ENCODE measurements around the gene KCNC3.
"Not testable (repeated sequence)": the region's sequence is repeated elsewhere in the genome, so short reads cannot be mapped to it uniquely, and the experiment has no call there.

KCNC3 gene

DNA sequence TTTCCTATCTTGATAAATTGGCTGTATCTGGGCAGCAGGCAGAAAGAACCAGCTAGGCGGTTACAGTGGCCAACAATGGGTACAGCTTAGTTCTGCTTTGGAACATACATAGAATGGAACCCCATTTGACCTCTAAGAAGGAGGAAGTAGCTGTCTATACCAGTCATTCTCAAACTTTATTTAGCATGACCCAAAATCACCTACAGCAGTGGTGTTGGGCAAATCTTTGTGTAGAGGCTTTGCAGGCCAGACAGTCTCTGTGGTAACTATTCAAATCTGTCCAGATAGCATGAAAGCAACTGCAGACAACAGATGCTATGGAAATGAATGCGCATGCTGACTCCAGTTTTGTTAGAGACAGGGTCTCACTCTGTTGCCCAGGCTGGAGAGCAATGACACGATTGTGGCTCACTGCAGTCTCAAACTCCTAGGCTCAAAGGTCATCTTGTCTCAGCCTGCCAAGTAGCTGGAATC is 12.0 kb upstream of the KCNC3 start:
- no peak overlapping the region for H3K27ac Mint-ChIP-seq
- H3K9me3 Mint-ChIP-seq, result no peaks in the 10 kb centered on the region
- ATAC-seq (replicated peaks) (peak; percentile 44), DNase-seq (no peak)
- peaks cover 9 to 37% of the 10 kb centered on the region in 2 donors for H3K27me3 Mint-ChIP-seq
- H3K36me3 Mint-ChIP-seq (ENCODE audit: insufficient read depth), result no peaks in the 10 kb centered on the region
- peaks cover 2 to 3% of the 10 kb centered on the region in 2 donors for H3K4me1 Mint-ChIP-seq (ENCODE audit: low read depth in 2 of 2)
- H3K4me3 Mint-ChIP-seq, result no peak overlapping the region

GRCh38 chr19:50340331-50340730 is 11.2 kb upstream of the KCNC3 start:
- H3K9me3 Mint-ChIP-seq, result no peaks in the 10 kb centered on the region
- no peak overlapping the region for H3K4me3 Mint-ChIP-seq
- peaks cover 17 to 45% of the 10 kb centered on the region in 2 donors for H3K27me3 Mint-ChIP-seq
- ATAC-seq (replicated peaks), result no peak
- no peak overlapping the region for H3K27ac Mint-ChIP-seq
- no peak for DNase-seq
- no peaks in the 10 kb centered on the region for H3K36me3 Mint-ChIP-seq (ENCODE audit: insufficient read depth)
- H3K4me1 Mint-ChIP-seq (ENCODE audit: low read depth in 2 of 2), result peaks cover 2 to 3% of the 10 kb centered on the region in 2 donors

DNA sequence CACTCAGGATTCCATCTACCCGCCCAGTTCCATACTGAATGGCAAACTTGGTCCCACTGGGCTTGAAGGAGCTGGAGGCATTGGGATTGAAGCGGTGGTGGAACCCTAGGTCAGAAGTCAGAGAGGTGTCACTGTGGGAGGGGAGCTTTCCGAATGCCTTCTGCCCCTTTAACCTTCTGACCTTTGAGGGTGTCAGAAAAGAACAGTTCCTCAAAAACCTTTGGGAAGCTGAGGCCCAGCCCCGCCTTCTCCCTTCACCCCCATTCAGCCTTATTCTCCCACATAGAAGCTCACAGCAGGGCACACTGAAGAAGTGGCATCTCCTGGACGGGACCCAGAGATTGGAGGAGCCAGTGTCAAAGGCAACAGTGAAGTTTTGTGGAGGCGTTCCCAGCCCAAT is 7.9 kb upstream of the KCNC3 start:
- ATAC-seq (replicated peaks); H3K4me3 Mint-ChIP-seq: not testable (repeated sequence)
- peaks cover 12 to 14% of the 10 kb centered on the region in 2 donors for H3K4me1 Mint-ChIP-seq (ENCODE audit: low read depth in 2 of 2)

DNA sequence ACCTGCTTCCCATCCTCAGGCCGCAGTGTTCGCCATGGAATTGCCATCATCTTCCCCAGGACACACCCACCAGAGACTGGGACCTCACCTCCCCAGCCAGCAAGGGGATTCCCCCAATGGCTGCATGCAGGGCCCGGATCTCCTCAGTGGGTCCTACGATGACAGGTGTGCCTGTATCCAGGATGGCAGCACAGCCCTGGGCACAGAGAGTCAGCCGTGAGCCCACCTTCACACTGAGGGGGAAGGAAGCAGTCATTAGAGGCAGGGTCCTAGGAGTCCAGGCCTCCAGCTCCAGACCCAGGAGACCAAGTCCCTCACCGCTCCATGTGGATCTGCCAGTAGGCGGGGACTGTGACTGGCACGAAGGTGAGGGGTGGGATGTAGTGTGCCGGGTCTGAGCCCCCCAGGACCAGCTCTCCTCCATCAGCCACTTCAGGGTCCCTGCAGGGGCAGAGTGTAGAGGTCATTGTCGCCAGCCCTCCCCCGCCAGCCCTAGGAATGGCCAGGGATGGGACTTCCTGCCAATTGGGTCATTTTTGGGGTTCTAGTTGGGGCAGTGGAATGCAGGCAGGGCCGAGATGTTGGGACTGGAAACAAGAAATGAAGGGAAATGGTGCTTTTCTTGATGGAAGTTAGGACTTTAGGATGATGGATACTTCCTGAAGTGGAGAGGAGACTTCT is 5.7 kb upstream of the KCNC3 start:
- no peak overlapping the region for H3K27ac Mint-ChIP-seq

More for the DNA sequence above, 7.9 kb upstream of the KCNC3 start:
- H3K9me3 Mint-ChIP-seq, DNase-seq, H3K27ac Mint-ChIP-seq: not testable (repeated sequence)
- peaks cover 13% of the 10 kb centered on the region for H3K36me3 Mint-ChIP-seq (ENCODE audit: insufficient read depth)
- peaks cover 24 to 54% of the 10 kb centered on the region in 2 donors for H3K27me3 Mint-ChIP-seq

DNA sequence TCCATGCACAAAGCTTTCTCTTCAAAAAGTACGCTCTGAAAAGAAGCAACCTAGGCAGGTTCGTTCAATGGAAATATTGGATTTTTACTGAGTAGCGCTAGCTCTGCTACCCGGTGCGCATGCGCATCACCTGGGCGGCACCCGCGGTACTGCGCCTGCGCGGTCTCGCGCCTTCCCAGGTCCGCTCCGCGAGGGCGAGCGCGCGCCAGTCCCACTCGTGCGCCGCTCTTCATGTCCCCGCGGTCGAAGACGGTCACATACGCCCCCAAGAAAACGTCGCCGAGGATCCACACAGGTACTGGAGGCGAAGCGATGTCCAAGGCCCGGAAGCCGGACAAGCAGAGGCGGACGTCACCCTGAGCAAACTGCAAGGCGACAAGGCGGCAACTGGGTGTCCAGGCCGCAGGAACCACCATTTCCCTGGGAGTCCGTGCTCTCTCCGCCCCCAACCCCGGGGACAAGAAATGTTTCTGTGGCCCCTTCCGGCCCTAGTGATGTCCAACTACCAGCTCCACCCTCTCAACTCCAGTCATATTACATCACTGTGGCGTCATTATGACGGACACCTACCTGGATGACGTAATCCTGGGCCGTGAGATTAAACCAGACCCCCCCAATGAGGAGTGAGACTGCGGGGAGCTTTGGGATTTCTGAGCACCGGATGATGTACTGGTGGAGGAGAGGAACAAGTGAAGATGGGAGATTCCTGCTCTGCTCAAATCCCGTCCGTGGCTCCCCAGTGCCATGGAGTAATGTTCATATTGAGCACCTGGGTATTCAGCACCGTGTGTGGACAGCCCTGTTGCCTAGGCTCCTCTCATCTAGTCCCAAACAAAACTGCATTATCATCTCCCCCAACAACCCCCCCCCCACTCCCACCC is 4.8 kb upstream of the KCNC3 start:
- Mint-ChIP-seq H3K4me1 (ENCODE audit: low read depth in 2 of 2) (peaks cover 35 to 38% of the 10 kb centered on the region in 2 donors), H3K4me3 (peak overlapping the region; percentile 67 to 79), H3K27me3 (peaks cover 53 to 85% of the 10 kb centered on the region in 2 donors), H3K36me3 (ENCODE audit: insufficient read depth) (peaks cover 20% of the 10 kb centered on the region), H3K27ac (peak overlapping the region; percentile 87 to 91), H3K9me3 (peaks cover 7 to 14% of the 10 kb centered on the region in 2 donors)
- ATAC-seq (replicated peaks) (peak; percentile 30), DNase-seq (peak in 2 of 3 experiments; percentile 66 to 77)

More for the DNA sequence above, 5.7 kb upstream of the KCNC3 start:
- DNase-seq (no peak), ATAC-seq (replicated peaks) (no peak)
- Mint-ChIP-seq H3K4me1 (ENCODE audit: low read depth in 2 of 2) (peaks cover 29 to 30% of the 10 kb centered on the region in 2 donors), H3K4me3 (peak overlapping the region; percentile 38 to 44), H3K36me3 (ENCODE audit: insufficient read depth) (peaks cover 15% of the 10 kb centered on the region), H3K27me3 (peaks cover 44 to 76% of the 10 kb centered on the region in 2 donors), H3K9me3 (peaks cover 2 to 8% of the 10 kb centered on the region in 2 donors)

DNA sequence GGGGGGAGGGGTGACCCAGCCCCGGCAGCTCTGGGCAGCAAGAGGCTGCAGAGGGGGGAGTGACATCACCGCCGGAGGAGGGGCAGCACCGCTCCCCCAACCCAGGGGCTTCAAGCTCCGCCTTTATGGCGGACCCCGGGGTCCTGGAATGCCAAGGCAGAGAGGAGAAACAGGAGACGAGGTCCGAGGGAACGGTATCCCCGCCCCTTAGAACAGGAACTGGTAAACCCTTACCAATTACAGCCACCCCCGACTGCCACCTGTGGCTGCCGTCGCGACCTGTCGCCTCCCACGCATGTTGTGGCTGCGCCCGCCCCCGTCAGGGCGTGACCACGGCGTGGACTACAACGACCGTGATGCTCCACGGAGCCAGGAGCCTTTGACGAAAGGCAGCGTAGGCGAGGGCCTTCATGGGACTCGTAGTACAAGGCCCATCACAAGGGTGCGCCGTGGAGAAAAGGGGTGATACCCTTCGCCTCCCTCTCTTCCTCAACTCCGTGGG is 4.1 kb upstream of the KCNC3 start:
- ATAC-seq (replicated peaks) (peak; percentile 75), DNase-seq (peak; percentile 70 to 78 (median 74))
- Mint-ChIP-seq H3K27me3 (peaks cover 53 to 84% of the 10 kb centered on the region in 2 donors), H3K9me3 (peaks cover 7 to 14% of the 10 kb centered on the region in 2 donors), H3K4me1 (ENCODE audit: low read depth in 2 of 2) (peaks cover 35 to 38% of the 10 kb centered on the region in 2 donors), H3K27ac (peak overlapping the region; percentile 87 to 91), H3K4me3 (peak overlapping the region; percentile 67 to 79), H3K36me3 (ENCODE audit: insufficient read depth) (peaks cover 20% of the 10 kb centered on the region)

- Mint-ChIP-seq H3K27me3 (peaks cover 59 to 83% of the 10 kb centered on the region in 2 donors), H3K4me1 (ENCODE audit: low read depth in 2 of 2) (peaks cover 39 to 43% of the 10 kb centered on the region in 2 donors), H3K9me3 (peaks cover 7 to 14% of the 10 kb centered on the region in 2 donors), H3K27ac (no peak overlapping the region), H3K36me3 (ENCODE audit: insufficient read depth) (peaks cover 23% of the 10 kb centered on the region), H3K4me3 (peak overlapping the region; percentile 67 to 82)
- no peak for ATAC-seq (replicated peaks)
- DNase-seq, result no peak
Measured at GRCh38 chr19:50332244-50333038, 3.3 kb upstream of the KCNC3 start.

DNA sequence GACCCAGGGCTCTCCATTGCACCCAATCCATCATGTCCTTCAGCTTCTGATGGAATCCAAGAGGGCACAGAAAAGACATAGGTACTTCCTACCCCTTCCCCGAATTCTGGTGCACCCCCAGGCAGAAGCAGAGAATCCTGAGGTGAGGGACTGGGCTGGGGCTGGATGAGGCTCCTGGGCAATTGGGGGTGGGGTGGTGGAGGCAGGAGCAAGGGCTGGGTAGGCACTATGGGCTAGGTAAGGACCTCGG is 2.7 kb upstream of the KCNC3 start:
- H3K9me3 Mint-ChIP-seq, result peaks cover 7 to 14% of the 10 kb centered on the region in 2 donors
- H3K36me3 Mint-ChIP-seq (ENCODE audit: insufficient read depth), result peaks cover 23% of the 10 kb centered on the region
- H3K27me3 Mint-ChIP-seq, result peaks cover 64 to 83% of the 10 kb centered on the region in 2 donors
- ATAC-seq (replicated peaks) (no peak), DNase-seq (no peak)
- H3K4me3 Mint-ChIP-seq, result peak overlapping the region; percentile 67 to 82
- H3K27ac Mint-ChIP-seq, result no peak overlapping the region
- H3K4me1 Mint-ChIP-seq (ENCODE audit: low read depth in 2 of 2), result peaks cover 41 to 47% of the 10 kb centered on the region in 2 donors

- Mint-ChIP-seq H3K4me1 (ENCODE audit: low read depth in 2 of 2) (peaks cover 42 to 52% of the 10 kb centered on the region in 2 donors), H3K9me3 (peaks cover 7 to 14% of the 10 kb centered on the region in 2 donors), H3K4me3 (peak overlapping the region; percentile 67 to 82), H3K27me3 (peaks cover 69 to 83% of the 10 kb centered on the region in 2 donors), H3K36me3 (ENCODE audit: insufficient read depth) (peaks cover 23% of the 10 kb centered on the region), H3K27ac (no peak overlapping the region)
- DNase-seq, result no peak
- ATAC-seq (replicated peaks), result no peak
Measured at GRCh38 chr19:50331221-50331993, 2.2 kb upstream of the KCNC3 start.

DNA sequence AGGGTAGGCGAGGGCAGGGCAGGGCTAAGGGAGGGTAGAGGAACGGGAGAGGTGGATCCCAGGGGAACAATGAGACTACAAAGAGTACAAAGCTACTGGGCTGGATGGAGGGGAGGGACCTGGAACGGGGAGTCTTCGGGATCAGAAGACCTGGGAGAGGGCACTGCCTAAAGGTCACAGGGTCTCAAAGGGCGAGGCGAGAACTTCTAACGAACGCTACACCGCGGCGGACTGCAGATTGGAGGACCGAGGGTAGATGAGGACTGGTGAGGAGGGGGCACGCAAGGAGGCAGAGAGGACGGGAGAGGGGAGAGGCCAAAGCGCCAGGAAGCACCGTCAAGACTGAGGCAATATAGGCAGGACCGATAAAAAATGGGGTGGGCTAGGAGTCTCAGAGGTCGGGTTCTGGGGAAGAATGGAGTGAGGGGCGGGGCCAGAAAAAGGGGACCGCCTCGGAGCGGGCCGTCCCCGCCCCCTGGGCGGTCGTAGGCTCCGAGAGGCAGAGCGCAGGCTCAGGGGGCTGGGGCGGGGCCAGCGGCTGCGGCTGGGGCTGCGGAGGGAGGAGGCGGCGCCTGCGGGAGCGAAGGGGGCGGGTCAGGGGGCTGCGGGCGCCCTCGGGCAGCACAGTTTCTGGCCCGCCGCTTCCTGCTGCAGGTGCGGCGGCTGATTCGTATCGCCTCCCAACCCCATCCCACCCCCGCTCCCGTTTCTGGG is 1.3 kb upstream of the KCNC3 start:
- DNase-seq (peak; percentile 54 to 76 (median 69)), ATAC-seq (replicated peaks) (peak; percentile 60)
- peaks cover 7 to 14% of the 10 kb centered on the region in 2 donors for H3K9me3 Mint-ChIP-seq
- H3K27ac Mint-ChIP-seq, result no peak overlapping the region
- peak overlapping the region; percentile 67 to 82 for H3K4me3 Mint-ChIP-seq
- peaks cover 65 to 78% of the 10 kb centered on the region in 2 donors for H3K27me3 Mint-ChIP-seq
- peaks cover 23% of the 10 kb centered on the region for H3K36me3 Mint-ChIP-seq (ENCODE audit: insufficient read depth)
- H3K4me1 Mint-ChIP-seq (ENCODE audit: low read depth in 2 of 2), result peaks cover 42 to 52% of the 10 kb centered on the region in 2 donors

GRCh38 chr19:50329926-50330294 is 733 bp upstream of the KCNC3 start:
- Mint-ChIP-seq H3K27ac (peak overlapping the region in 1 of 2 donors; percentile 89), H3K4me3 (peak overlapping the region; percentile 67 to 82), H3K4me1 (ENCODE audit: low read depth in 2 of 2) (peaks cover 42 to 52% of the 10 kb centered on the region in 2 donors), H3K36me3 (ENCODE audit: insufficient read depth) (peaks cover 25% of the 10 kb centered on the region), H3K9me3 (peaks cover 7 to 14% of the 10 kb centered on the region in 2 donors), H3K27me3 (peaks cover 59 to 75% of the 10 kb centered on the region in 2 donors)
- not testable (repeated sequence) for DNase-seq; ATAC-seq (replicated peaks)

GRCh38 chr19:50328873-50329145 is 368 bp downstream of the KCNC3 start:
- ATAC-seq (replicated peaks) (no peak), DNase-seq (no peak)
- Mint-ChIP-seq H3K36me3 (ENCODE audit: insufficient read depth) (peaks cover 22% of the 10 kb centered on the region), H3K9me3 (peaks cover 10 to 14% of the 10 kb centered on the region in 2 donors), H3K27me3 (peaks cover 62 to 77% of the 10 kb centered on the region in 2 donors), H3K4me1 (ENCODE audit: low read depth in 2 of 2) (peaks cover 39 to 47% of the 10 kb centered on the region in 2 donors), H3K4me3 (peak overlapping the region; percentile 67 to 82), H3K27ac (no peak overlapping the region)

All from effector memory CD8-positive, alpha-beta T cell (primary cell).